ENCODE data around the gene TXNDC11.

GRCh38 chr16:11781773-11782172 is 39.1 kb upstream of the TXNDC11 start:
- peak; percentile 5 for TF ChIP-seq POLR2AphosphoS5 (IDR thresholded peaks at IDR 0.05)
- no peak for TF ChIP-seq CTCF (IDR thresholded peaks at IDR 0.05)
- TF ChIP-seq POLR2A (IDR thresholded peaks at IDR 0.05): no peak

All from prostate gland (tissue), 2 donors.